Endothelial cell of umbilical vein (primary cell): ENCODE results near the gene TMEM92. TPM values are rescaled to one million over a fixed set of nuclear protein-coding genes. Genes with fewer than 3 reads are reported as not detected.

Source experiments
- BruUV-seq: library from RNA; stranded (reverse); fragments of 400-500 nt; replicated peaks from 2 replicates; lab custom pipeline; 2021; lab: Mats Ljungman, UMichigan
- CTCF ChIA-PET: fragments of 300-600, 350-600 bp; sonication (Branson Sonifier 250); formaldehyde crosslinking; loops from one replicate; lab custom pipeline; 2021; ENCODE audit warnings: antibody characterized with exemption, inconsistent platforms; lab: Charles Lee
- POLR2A ChIA-PET: fragments of 300-600, 350-600 bp; sonication (Branson Sonifier 250); formaldehyde crosslinking; loops from one replicate; lab custom pipeline; 2021; ENCODE audit warnings: antibody characterized with exemption, inconsistent platforms; lab: Charles Lee
- DNase-seq: peaks from one replicate; pipeline ENCODE4 v3.0.0-alpha.2; 2011; ENCODE audit warnings: low read depth, low spot score
- FAIRE-seq: peaks from 2 replicates; lab custom pipeline; 2011; peaks lifted over from hg19 to GRCh38; lab: Jason Lieb, UNC
- H2AFZ ChIP-seq: 2 replicates; pipeline ENCODE4 v1.6.0; 2012; ENCODE audit warnings: low read depth, low read length, control low read depth, inconsistent platforms
- H3K27ac ChIP-seq: 2 replicates; pipeline ENCODE4 v1.5.1; 2011; ENCODE audit warnings: low read depth, mild to moderate bottlenecking, control low read depth, low read length, moderate library complexity; ENCODE audit not compliant: insufficient read depth
- H3K27me3 ChIP-seq, 2 experiments: 2 replicates each; pipeline versions ENCODE4 v1.6.0 to v1.6.1; 2011; ENCODE audit warnings: low read length in 2 of 2, mixed read lengths in 1 of 2; ENCODE audit not compliant: control insufficient read depth in 2 of 2, insufficient read depth in 2 of 2
- H3K36me3 ChIP-seq, 2 experiments: 2 replicates in 1 of 2; 3 replicates in 1 of 2; pipeline ENCODE4 v1.5.1; 2011; ENCODE audit warnings: low read length in 2 of 2, mild to moderate bottlenecking in 1 of 2, moderate library complexity in 1 of 2; ENCODE audit not compliant: control insufficient read depth in 2 of 2, insufficient read depth in 2 of 2; ENCODE audit errors: extremely low read depth in 1 of 2
- H3K4me1 ChIP-seq: 3 replicates; pipeline ENCODE4 v1.5.1; 2011; ENCODE audit warnings: mild to moderate bottlenecking, low read length; ENCODE audit not compliant: control insufficient read depth, insufficient read depth; ENCODE audit errors: extremely low read depth
- H3K4me2 ChIP-seq: 2 replicates; pipeline ENCODE4 v1.6.1; 2011; ENCODE audit warnings: low read length, control low read depth, mixed read lengths; ENCODE audit not compliant: insufficient read depth
- H3K4me3 ChIP-seq, 3 experiments: fragments of 200-600 bp in 1 of 3; sonication (generic), shearing (Covaris generic) in 1 of 3; replicated peaks in 1 of 3; 2 replicates each; pipeline ENCODE4 v1.5.1; 2011 to 2016; ENCODE audit warnings: control low read depth in 3 of 3, low read length in 3 of 3, mild to moderate bottlenecking in 2 of 3, inconsistent platforms in 1 of 3, low read depth in 1 of 3, moderate library complexity in 1 of 3; ENCODE audit not compliant: insufficient read depth in 1 of 3
- H3K79me2 ChIP-seq: 2 replicates; pipeline ENCODE4 v1.6.0; 2012; ENCODE audit warnings: low read length, inconsistent platforms; ENCODE audit not compliant: control insufficient read depth, insufficient read depth
- H3K9ac ChIP-seq: replicated peaks from 2 replicates; pipeline ENCODE3; 2011; ENCODE audit warnings: low read length, control low read depth; ENCODE audit not compliant: insufficient read depth; ENCODE audit errors: extremely low read depth
- H3K9me1 ChIP-seq: replicated peaks from 3 replicates; pipeline ENCODE4 v1.6.0; 2011; ENCODE audit warnings: mild to moderate bottlenecking, low read length; ENCODE audit not compliant: control insufficient read depth, insufficient read depth; ENCODE audit errors: extremely low read depth
- H3K9me3 ChIP-seq: replicated peaks from 2 replicates; pipeline ENCODE4 v1.5.1; 2012; ENCODE audit warnings: low read length, inconsistent platforms; ENCODE audit not compliant: control insufficient read depth, insufficient read depth
- H4K20me1 ChIP-seq: replicated peaks from 2 replicates; pipeline ENCODE3; 2011; ENCODE audit warnings: mild to moderate bottlenecking, low read length; ENCODE audit not compliant: control insufficient read depth, insufficient read depth; ENCODE audit errors: extremely low read depth
- CTCF ChIP-seq, 2 donors: IDR thresholded peaks; 1 replicate in 1 of 2; 2 replicates in 1 of 2; pipeline ENCODE4 v1.5.1; 2011; ENCODE audit warnings: low read length in 2 of 2, mild to moderate bottlenecking in 2 of 2, moderate library complexity in 2 of 2, control low read depth in 1 of 2, inconsistent platforms in 1 of 2, low read depth in 1 of 2; ENCODE audit not compliant: insufficient read depth in 1 of 2; ENCODE audit errors: extremely low read depth in 1 of 2
- EZH2 ChIP-seq: IDR thresholded peaks from 2 replicates; pipeline ENCODE4 v1.6.1; 2012; ENCODE audit warnings: borderline replicate concordance, low read depth, mild to moderate bottlenecking, moderate library complexity, low read length, inconsistent platforms; ENCODE audit not compliant: severe bottlenecking
- FOS ChIP-seq: IDR thresholded peaks from 2 replicates; pipeline ENCODE4 v1.6.1; 2011; ENCODE audit warnings: mild to moderate bottlenecking, low read length, moderate library complexity, borderline replicate concordance; ENCODE audit not compliant: insufficient read depth
- GATA2 ChIP-seq: IDR thresholded peaks from 2 replicates; pipeline ENCODE4 v1.7.0; 2011; ENCODE audit warnings: low read depth, mild to moderate bottlenecking, moderate library complexity, mixed read lengths, low read length; ENCODE audit not compliant: insufficient read length, insufficient read depth
- JUN ChIP-seq: IDR thresholded peaks from 2 replicates; pipeline ENCODE4 v1.6.1; 2011; ENCODE audit warnings: borderline replicate concordance, low read depth; ENCODE audit not compliant: insufficient read length, insufficient read depth
- MAX ChIP-seq: IDR thresholded peaks from 2 replicates; pipeline ENCODE4 v1.6.1; 2011; ENCODE audit not compliant: insufficient read depth, insufficient read length
- MYC ChIP-seq: IDR thresholded peaks from one replicate; pipeline ENCODE4 v1.6.1; 2011; ENCODE audit warnings: mild to moderate bottlenecking, low read depth, low read length
- POLR2A ChIP-seq: IDR thresholded peaks from 2 replicates; pipeline ENCODE4 v1.6.1; 2012; ENCODE audit warnings: low read depth, mild to moderate bottlenecking, control low read depth, low read length
- POLR2AphosphoS5 ChIP-seq: IDR thresholded peaks from 2 replicates; pipeline ENCODE4 v1.6.1; 2012; ENCODE audit warnings: low read depth, mild to moderate bottlenecking, control low read depth, low read length, moderate library complexity; ENCODE audit not compliant: insufficient read depth
- dilution Hi-C: fragments of 300-500 bp; cut with MboI; formaldehyde crosslinking; loops from one replicate; pipeline ENCODE4 v1.15.0; 2019; ENCODE audit warnings: low sequenced_read_pairs; ENCODE audit not compliant: extremely low pct_ligation_motif_present
- intact Hi-C: fragments of 100-400 bp; cut with micrococcal nuclease; formaldehyde crosslinking; loops from one replicate; pipeline ENCODE4 v1.10.0; 2022
- polyA plus RNA-seq, 4 experiments: library from polyadenylated mRNA; depleted of rRNA in 3 of 4; stranded (reverse) in 3 of 4; unstranded in 1 of 4; fragments of >200 nt; gene quantifications; 2 replicates each; pipeline versions ENCODE4 v1.2.1 to v1.2.3, GENCODE V29; 2011 to 2012; ENCODE audit warnings: missing spikeins in 1 of 4
- total RNA-seq: library from RNA; stranded (reverse); gene quantifications from 2 replicates; pipeline ENCODE4 v1.2.3, GENCODE V29; 2021

The TMEM92 gene
- total and polyA plus RNA-seq, 2 donors (not counting 3 experiments of a cell fraction or from before 2014, with no cell fraction given) = 0.03 TPM; not detected in 1

GRCh38 chr17:50265690-50266315 lies 8.5 kb upstream of the TMEM92 start:
- Histone ChIP-seq H3K9ac (no peak overlapping the region), H3K4me1 (peaks cover 6% of the 10 kb centered on the region), H3K36me3 (no peaks in the 10 kb centered on the region), H3K4me3 (no peak overlapping the region), H3K9me3 (no peaks in the 10 kb centered on the region), H3K4me2 (no peak overlapping the region), H3K27me3 (peaks cover 3 to 7% of the 10 kb centered on the region in 2 experiments), H3K27ac (no peak overlapping the region), H3K9me1 (no peaks in the 10 kb centered on the region), H2AFZ (no peak overlapping the region), H3K79me2 (no peaks in the 10 kb centered on the region), H4K20me1 (no peaks in the 10 kb centered on the region)
- dilution Hi-C loops (no loop called here), intact Hi-C loops (loop anchor here (2.0 to 10.0 kb wide), 2 partner anchors 55 to 151 kb away; no protein-coding TSS in a partner anchor)
- DNase-seq (no peak), FAIRE-seq (no peak)
- TF ChIP-seq EZH2 (no peak), FOS (no peak), JUN (no peak), GATA2 (no peak), MAX (no peak), CTCF (IDR thresholded peaks at IDR 0.05; ENCODE audit: extremely low read depth in 1 of 2, insufficient read depth in 1 of 2, low read depth in 1 of 2, low read length in 2 of 2) (no peak), POLR2A (no peak), MYC (no peak), POLR2AphosphoS5 (no peak)
- CTCF ChIA-PET = interaction anchor here (0.9 to 11.4 kb wide), 2 partner anchors 51 to 65 kb away, joined by 3 to 236 read pairs; partner anchors contain the start of gene COL1A1
- POLR2A ChIA-PET = no interaction called here
- no TSS peak for BruUV-seq
